GM18868 (cell line): ENCODE data around the gene PFDN4.

Source experiments
- ATAC-seq: cut with Tn5 transposase; IDR thresholded peaks from one replicate; pipeline ENCODE4 v1.9.1; 2021; ENCODE audit warnings: mild to moderate bottlenecking, moderate library complexity; ENCODE audit not compliant: unreplicated experiment

The PFDN4 gene

GRCh38 chr20:54173653-54174456 is 34.0 kb upstream of the PFDN4 start, which contains the start of gene CYP24A1:
CYP24A1 (minus strand) TSS chr20:54173986; CDS start chr20:54173579, 407 bp downstream.
- no peak for ATAC-seq

GRCh38 chr20:54174457-54175175 is 33.3 kb upstream of the PFDN4 start:
- no peak for ATAC-seq

GRCh38 chr20:54176610-54177009 is 31.3 kb upstream of the PFDN4 start:
- ATAC-seq, result no peak

GRCh38 chr20:54177378-54177777 is 30.5 kb upstream of the PFDN4 start:
- ATAC-seq, result no peak

GRCh38 chr20:54178256-54178655 is 29.6 kb upstream of the PFDN4 start:
- ATAC-seq, result no peak

GRCh38 chr20:54179946-54180345 is 27.9 kb upstream of the PFDN4 start:
- no peak for ATAC-seq

GRCh38 chr20:54180931-54181330 is 27.0 kb upstream of the PFDN4 start:
- no peak for ATAC-seq

GRCh38 chr20:54184071-54184470 is 23.8 kb upstream of the PFDN4 start:
- no peak for ATAC-seq

GRCh38 chr20:54184904-54185626 is 22.8 kb upstream of the PFDN4 start:
- no peak for ATAC-seq

GRCh38 chr20:54188132-54188849 is 19.6 kb upstream of the PFDN4 start:
- ATAC-seq, result no peak

- ATAC-seq, result no peak
Measured at GRCh38 chr20:54189630-54190029, 18.3 kb upstream of the PFDN4 start.

- ATAC-seq, result no peak
Measured at GRCh38 chr20:54190217-54190616, 17.7 kb upstream of the PFDN4 start.

GRCh38 chr20:54193817-54194216 is 14.1 kb upstream of the PFDN4 start:
- ATAC-seq, result no peak

- ATAC-seq, result no peak
Measured at GRCh38 chr20:54194724-54195438, 13.0 kb upstream of the PFDN4 start.

GRCh38 chr20:54195483-54196472 is 12.1 kb upstream of the PFDN4 start:
- peak; percentile 63 for ATAC-seq

GRCh38 chr20:54197621-54198604 is 10.0 kb upstream of the PFDN4 start:
- no peak for ATAC-seq

- ATAC-seq, result no peak
Measured at GRCh38 chr20:54199283-54199682, 8.6 kb upstream of the PFDN4 start.

- ATAC-seq, result peak; percentile 47
Measured at GRCh38 chr20:54199721-54200176, 8.1 kb upstream of the PFDN4 start.
